NCI-H774 (cell line): ENCODE results near the gene STAG2.
"Not testable (repeated sequence)": the region's sequence is repeated elsewhere in the genome, so short reads cannot be mapped to it uniquely, and the experiment has no call there.

Experiments used
- DNase-seq: peaks from one replicate; lab custom pipeline; 2025; lab: John Stamatoyannopoulos, UW

STAG2 gene

GRCh38 chrX:123961268-123962005, at the start of gene STAG2:
Gene STAG2 (plus strand): TSS chrX:123961706. CDS start chrX:124022628, 60,922 bp downstream.
- peak; percentile 86 for DNase-seq

- DNase-seq = no peak
These were observed 44.4 kb upstream of the STAG2 start for GRCh38 chrX:123917069-123917468.

GRCh38 chrX:123918106-123918721, 43.3 kb upstream of the STAG2 start:
- no peak for DNase-seq

GRCh38 chrX:123920105-123920785, 41.3 kb upstream of the STAG2 start:
- no peak for DNase-seq

GRCh38 chrX:123923211-123923610, 38.3 kb upstream of the STAG2 start:
- no peak for DNase-seq

GRCh38 chrX:123924186-123924585, 37.3 kb upstream of the STAG2 start:
- no peak for DNase-seq

- no peak for DNase-seq
These were observed 33.7 kb upstream of the STAG2 start for GRCh38 chrX:123927845-123928244.

- not testable (repeated sequence) for DNase-seq
These were observed 29.5 kb upstream of the STAG2 start for GRCh38 chrX:123932055-123932454.

GRCh38 chrX:123943074-123943473, 18.4 kb upstream of the STAG2 start:
- no peak for DNase-seq

GRCh38 chrX:123943488-123943887, 18.0 kb upstream of the STAG2 start:
- DNase-seq = no peak

GRCh38 chrX:123949846-123950245, 11.7 kb upstream of the STAG2 start:
- DNase-seq = no peak

- peak; percentile 35 for DNase-seq
These were observed 2.0 kb upstream of the STAG2 start for GRCh38 chrX:123959281-123960063.

- no peak for DNase-seq
These were observed 594 bp upstream of the STAG2 start for GRCh38 chrX:123960956-123961267.

GRCh38 chrX:123962006-123962467, 531 bp downstream of the STAG2 start:
- no peak for DNase-seq

GRCh38 chrX:123962794-123963373, 1.4 kb downstream of the STAG2 start:
- peak; percentile 92 for DNase-seq

- no peak for DNase-seq
These were observed 2.8 kb downstream of the STAG2 start for GRCh38 chrX:123964156-123964834.

- no peak for DNase-seq
These were observed 4.2 kb downstream of the STAG2 start for GRCh38 chrX:123965712-123966111.

- no peak for DNase-seq
These were observed 6.0 kb downstream of the STAG2 start for GRCh38 chrX:123967497-123967896.

- no peak for DNase-seq
These were observed 7.0 kb downstream of the STAG2 start for GRCh38 chrX:123968383-123969050.

- no peak for DNase-seq
These were observed 10.5 kb downstream of the STAG2 start for GRCh38 chrX:123971982-123972381.

GRCh38 chrX:123973921-123974320, 12.4 kb downstream of the STAG2 start:
- no peak for DNase-seq
